ENCODE data around the gene NOXA1.
"Not testable (repeated sequence)": the region's sequence is repeated elsewhere in the genome, so short reads cannot be mapped to it uniquely, and the experiment has no call there.

NOXA1 gene

DNA sequence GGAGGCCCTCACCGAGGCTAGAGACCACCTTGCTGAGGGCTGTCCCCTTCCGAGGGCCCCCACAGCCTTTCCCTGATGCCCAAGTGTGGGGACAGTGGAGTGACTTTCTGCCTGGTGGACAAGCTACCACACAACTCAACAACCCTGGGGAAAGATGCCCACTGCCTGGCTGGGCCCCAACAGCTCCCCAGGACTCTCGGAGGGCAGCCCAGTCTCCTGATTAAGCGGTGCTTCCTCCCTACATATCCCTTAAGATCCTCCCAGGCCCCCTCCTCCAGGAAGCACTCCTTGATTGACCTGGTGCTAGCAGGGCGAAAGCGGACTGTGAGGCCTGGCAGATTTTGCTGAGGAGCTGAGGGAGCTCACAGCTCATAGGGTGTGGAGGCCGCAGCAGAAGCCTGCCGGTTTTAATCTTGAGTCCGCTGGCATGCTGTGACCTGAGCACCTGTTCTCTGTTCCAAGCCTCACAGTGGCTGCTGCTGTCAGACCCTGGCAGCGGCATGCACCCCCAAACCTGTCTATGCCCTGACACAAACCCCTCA lies 33.7 kb downstream of the NOXA1 start:
- DNase-seq, result no peak

- DNase-seq, result no peak
These were observed 34.4 kb downstream of the NOXA1 start for GRCh38 chr9:137457406-137458193.

DNA sequence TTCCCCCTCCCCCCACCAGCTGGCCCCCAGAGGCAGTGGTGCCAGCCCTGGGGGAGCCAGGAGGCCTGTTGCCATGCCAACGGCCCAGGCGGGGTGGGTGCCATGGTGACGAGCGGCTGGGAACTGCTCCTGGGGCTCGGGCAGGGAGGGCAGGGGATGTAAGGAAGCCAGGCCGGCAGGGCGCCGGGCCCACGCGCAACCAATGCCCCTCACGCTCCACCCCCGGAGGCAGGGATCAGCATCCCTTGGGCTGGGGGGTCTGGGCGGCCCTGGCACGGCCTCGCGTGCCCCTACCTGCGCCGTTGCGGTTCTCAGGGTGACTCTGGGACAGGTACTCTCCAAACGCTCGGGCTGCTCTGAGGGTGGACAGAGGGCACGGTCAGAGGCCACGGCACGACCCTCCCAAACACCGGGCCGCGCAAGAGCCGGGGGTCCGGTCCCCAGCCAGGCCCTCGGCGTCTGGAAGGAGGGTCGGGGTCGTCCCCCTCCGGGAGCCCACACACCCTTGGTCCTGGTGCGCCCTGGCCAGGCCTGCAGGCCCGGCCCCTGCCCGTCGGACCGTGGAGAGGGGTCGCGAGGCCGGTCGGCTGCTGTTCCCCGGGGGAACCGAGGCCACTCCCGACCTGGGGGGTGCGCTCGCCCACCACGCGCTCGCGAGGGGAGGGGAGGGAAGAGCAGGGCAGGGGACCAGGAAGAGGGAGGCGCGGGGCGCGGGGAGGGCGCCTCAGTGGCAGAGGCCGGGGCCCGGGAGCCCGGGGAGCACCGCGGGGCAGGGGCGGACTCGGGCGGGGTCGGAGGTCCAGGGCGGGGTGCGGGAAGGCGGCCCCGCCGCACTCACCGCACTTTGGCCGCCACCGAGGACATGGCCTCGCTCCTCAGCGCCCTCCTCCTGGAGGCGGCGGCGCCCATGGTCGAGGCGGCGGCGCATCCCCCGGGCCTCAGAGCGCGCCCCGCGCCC lies 35.3 kb downstream of the NOXA1 start:
- no peak for DNase-seq

DNA sequence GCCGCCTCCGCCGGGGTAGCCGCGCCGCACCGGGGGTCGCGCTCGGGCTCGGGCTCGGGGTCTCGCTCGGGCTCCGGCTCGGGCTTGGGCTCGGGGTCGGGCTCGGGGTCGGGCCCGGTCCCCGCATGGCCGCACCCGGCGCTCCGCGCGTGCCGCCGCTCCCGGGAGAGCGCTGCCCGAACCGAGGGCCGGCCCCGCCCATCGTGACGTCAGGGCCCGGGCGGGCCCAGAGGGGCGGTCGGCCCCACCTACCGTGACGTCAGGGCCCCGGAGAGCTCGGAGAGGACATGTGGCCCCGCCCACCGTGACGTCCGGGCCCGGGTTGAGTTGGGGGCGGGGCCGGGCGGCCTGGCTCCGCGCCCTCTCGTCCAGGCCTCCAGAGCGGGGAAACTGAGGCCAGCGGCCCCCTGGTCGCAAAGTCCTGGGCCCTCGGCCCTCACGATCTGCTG lies 36.0 kb downstream of the NOXA1 start, which contains the start of gene NSMF:
Gene NSMF (minus strand): TSS at position 183 of the 449 bp plus-strand sequence. CDS start 232 bp downstream, outside the sequence.
- peak; percentile 87 for DNase-seq

DNA sequence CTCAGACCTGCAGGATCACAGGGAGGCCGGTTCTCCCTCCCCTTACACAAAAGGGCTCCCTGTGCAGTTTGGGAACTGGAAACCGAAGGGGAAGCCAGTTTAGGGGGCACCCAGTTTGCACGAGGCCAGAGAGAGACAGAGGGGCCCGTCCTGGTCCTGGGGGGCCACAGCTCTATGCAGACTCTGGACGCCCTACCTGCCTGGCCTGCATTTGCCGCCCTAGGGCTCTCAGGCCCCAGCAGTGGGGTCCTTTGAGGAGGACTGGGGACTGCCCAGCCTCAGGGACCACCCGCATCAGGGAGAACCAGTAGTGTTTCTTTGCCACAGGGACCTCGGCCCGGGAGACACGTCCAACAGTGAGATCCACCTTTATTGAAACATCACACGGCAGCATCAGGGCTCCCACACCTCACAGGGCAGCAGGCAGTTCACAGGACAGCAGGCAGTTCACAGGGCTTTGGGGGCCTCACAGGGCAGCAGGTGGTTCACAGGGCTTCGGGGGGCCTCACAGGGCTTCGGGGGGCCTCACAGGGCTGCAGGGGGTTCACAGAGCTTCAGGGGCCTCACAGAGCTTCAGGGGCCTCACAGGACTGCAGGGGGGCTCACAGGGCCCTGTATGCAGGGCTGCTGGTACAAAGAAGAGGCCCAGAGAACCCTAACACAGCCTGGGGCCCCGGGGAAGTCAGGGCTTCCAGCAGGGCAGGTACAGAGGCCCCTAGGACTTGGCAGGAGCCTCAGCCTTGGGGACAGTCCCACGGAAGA lies 36.6 kb downstream of the NOXA1 start:
- no peak for DNase-seq

DNA sequence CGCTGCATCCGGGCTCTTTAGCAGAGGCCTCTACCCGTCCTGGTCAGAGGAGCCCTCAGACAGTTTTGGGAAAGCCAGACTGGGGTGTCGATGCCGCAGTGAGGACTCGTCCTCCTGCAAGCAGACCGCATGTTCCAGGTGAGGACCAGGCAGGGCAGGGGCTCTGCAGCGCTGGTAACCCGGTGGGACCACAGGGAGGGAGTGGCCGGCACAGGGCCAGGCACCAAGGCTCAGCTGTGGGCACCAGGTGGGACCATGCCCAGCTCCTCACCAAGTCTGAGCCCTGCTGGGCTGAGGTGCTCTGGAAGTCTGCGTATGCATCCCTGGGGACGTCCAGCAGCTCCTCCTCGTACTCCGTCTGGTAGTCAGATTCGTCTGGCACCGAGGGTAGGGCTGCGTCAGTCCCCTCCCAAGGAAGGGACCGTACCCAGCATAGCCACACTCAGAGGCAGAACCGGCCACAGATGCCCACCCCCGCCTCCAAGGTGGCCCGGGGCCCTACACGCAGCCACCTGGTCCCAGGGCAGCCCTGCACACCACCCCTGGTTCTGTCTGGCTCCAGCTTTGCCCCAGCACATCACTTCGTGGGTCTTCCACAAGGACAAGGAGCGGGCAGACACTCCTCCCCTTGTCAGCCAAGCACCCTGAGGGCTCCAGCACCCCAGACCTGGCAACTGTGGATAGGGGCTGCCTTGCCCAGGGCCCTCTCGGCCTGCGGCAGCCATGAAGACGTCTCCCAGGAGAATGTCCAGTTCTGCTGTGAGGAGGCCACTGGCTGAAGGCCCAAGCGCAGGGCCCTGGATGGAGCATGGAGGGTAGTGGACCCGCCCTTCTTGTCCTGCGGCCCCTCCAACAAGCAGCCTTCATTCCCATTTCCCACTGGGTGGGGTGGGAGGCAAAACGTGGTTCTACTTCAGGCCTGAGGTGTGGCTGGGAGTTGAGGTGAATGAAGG lies 37.4 kb downstream of the NOXA1 start:
- DNase-seq, result no peak

DNA sequence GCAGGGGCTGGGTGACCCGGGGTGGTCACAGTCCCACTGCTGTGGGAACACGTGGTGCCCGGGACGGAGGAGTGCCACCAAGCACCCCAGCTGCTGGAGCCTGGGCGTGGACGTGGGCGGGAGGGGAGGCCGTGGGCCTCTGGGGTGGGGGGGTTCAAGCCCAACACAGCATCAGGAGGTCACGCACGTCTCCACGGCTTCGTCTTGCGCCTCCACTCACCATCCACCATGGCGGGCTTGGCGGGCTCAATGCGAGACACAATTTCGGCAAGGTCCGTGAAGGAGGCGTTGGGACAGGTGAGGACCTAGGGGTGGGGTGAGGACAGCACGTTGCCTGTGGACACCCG lies 38.1 kb downstream of the NOXA1 start:
- no peak for DNase-seq

GRCh38 chr9:137461663-137462395 lies 38.6 kb downstream of the NOXA1 start:
- peak; percentile 74 for DNase-seq

GRCh38 chr9:137462396-137462985 lies 39.3 kb downstream of the NOXA1 start:
- no peak for DNase-seq

DNA sequence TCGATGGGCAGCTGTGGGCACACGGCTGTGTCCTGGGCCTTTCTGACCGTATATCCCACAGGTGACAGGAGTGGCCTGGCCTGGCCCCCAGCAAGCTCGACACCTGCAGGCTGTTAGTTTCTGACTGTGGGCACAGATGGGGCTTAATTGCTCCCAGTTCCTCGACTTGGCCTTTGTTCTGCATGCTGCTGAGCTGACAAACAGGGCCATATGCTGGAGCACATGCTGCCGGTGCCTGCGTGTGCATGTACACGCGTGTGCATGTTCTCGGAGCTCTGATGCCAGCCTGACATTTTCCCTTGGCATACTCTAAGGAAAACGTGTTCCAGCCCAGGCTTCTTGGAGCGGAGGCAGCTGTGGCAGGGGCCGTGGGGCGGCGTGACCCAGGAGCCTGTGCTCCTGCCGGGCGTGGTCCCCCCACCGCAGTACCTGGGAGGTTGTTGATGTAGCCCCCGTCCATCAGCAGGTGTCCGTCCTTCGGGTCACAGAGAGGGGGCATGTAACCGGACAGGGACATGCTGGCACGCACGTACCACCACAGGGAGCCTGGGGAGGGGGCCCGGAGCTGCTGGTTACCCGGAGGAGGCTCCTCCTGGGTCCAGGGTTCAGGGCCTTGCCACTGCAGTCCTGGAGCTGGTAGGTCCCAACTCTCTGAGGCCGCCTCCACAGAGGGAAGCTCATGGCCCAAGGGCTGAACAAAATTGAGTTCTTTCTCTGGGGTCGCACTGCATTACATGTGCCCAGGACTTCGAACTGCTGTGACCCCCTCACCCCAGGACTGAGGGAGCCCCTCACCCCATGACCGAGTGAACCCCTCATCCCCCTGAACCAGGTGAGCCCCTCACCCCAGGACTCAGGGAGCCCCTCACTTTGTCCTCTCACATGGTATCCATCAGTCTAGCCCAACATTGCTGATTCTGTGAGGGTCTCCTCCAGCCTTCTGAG lies 40.1 kb downstream of the NOXA1 start:
- DNase-seq, result no peak

GRCh38 chr9:137463931-137464290 lies 40.7 kb downstream of the NOXA1 start:
- DNase-seq, result no peak

- no peak for DNase-seq
These were observed 41.3 kb downstream of the NOXA1 start for GRCh38 chr9:137464291-137464999.

DNA sequence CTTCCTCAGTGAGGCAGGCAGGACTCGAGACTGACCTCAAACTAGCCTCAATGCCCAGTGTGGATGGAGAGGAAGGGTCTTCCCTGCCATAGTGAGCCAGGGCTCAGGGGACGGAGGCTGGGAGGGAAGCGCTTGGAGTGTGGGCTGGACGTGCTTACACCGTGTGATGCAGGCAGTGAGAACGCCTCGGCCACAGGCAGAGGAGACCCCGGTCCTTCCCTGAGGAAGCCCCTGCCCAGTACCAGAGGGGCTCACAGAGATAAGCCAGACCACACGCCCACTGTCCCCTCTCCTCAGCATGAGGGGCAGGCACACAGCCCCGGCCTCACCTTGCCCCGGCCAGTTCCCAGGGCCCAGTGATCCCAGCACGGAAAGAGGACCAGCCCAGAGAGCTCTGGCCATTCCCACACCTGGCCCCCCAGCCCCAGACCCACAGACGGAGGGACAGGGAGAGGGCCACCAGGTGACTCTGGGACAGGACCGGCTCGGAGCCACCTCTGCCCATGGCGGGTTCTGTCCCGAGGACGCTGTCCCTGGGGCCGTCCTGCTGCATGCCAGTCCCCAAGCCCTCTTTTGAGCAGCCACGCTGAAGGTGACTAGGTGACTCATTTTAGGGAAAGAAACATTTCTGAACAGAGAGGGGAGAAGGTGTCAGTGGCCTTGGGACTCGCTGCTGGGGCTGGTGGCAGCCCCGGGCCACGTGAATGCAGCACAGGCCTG lies 42.0 kb downstream of the NOXA1 start:
- no peak for DNase-seq

- no peak for DNase-seq
These were observed 42.7 kb downstream of the NOXA1 start for GRCh38 chr9:137465720-137466388.

GRCh38 chr9:137466389-137467085 lies 43.3 kb downstream of the NOXA1 start:
- not testable (repeated sequence) for DNase-seq

- DNase-seq, result no peak
These were observed 44.0 kb downstream of the NOXA1 start for GRCh38 chr9:137467161-137467581.

- no peak for DNase-seq
These were observed 44.7 kb downstream of the NOXA1 start for GRCh38 chr9:137467896-137468295.

Measured in CD4-positive, alpha-beta T cell treated with Interleukin-4 for 4 hours (primary cell).